ENCODE results near the gene TRPM2. TPM values are rescaled to one million over a fixed set of nuclear protein-coding genes. Genes with fewer than 3 reads are reported as not detected.

TRPM2 gene
- total and polyA plus RNA-seq, 7 experiments from 2014 or later: 1.2 to 29.6 (median 2.0) TPM

DNA sequence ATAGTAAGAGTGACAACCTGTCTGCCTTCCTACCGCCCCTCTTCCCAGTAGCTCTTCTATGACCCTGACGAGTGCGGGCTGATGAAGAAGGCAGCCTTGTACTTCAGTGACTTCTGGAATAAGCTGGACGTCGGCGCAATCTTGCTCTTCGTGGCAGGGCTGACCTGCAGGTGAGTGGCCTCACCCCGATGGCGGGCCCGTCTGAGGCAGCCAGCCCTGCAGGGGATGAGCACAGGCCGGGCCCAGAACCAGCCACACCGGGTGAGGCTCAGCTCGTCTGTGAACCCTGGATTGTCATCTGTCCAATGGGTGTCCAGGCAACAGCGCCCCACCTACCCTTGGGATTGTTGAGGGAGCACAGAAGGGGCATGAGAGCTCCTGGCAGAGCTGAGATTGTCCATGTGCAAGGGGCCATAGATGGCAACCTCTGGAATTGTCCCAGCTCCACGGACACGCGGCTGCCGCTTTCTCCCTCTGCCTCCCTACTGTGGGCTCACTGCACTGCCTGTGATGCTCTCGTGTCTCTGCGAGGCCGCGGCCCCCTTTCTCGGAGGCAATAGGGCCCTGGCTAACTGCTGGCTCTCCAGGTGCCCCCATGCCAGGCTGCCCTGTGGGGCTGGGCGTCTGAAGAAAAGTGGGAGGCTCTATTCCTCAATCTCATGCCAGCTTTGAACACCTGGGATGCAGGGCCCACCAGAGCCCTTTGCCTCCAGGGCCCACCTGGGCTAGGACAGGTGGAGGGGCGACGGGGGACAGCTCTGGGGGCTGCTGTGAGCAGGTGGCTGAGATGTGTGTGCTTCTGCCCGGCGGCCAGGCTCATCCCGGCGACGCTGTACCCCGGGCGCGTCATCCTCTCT is 51.9 kb downstream of the TRPM2 start:
- H3K27me3 Mint-ChIP-seq: no peaks in the 10 kb centered on the region
- H3K4me1 ChIP-seq (ENCODE audit: control insufficient read depth in 2 of 2, insufficient read depth in 2 of 2, low read length in 2 of 2): no peaks in the 10 kb centered on the region
- H3K36me3 ChIP-seq (ENCODE audit: control insufficient read depth in 2 of 3, insufficient read depth in 3 of 3, low read length in 3 of 3): peaks cover 0 to 4% (median 0%) of the 10 kb centered on the region in 3 experiments
- no peak overlapping the region for H3K27ac Mint-ChIP-seq
- peaks cover 0 to 42% (median 5%) of the 10 kb centered on the region in 5 donors for H3K36me3 Mint-ChIP-seq
- H3K4me1 Mint-ChIP-seq: peaks cover 0 to 5% (median 4%) of the 10 kb centered on the region in 7 donors
- CTCF ChIA-PET: no interaction called here
- ATAC-seq (no peak), DNase-seq (no peak)
- POLR2A ChIA-PET: no interaction called here
- intact Hi-C loops (cut with micrococcal nuclease): loop anchor here in 1 of 2 donors (2.0 kb wide), 1 partner anchor 47 kb away; no protein-coding TSS in a partner anchor
- no peak overlapping the region for H3K4me3 ChIP-seq (ENCODE audit: low read length)
- H3K4me3 Mint-ChIP-seq: no peak overlapping the region
- H3K27me3 ChIP-seq (ENCODE audit: control insufficient read depth in 2 of 2, insufficient read depth in 2 of 2, low read length in 2 of 2): no peaks in the 10 kb centered on the region
- H3K27ac ChIP-seq (ENCODE audit: low read depth, low read length): no peak overlapping the region
- H3K9me3 Mint-ChIP-seq: peaks cover 0 to 17% (median 3%) of the 10 kb centered on the region in 11 donors
- no peaks in the 10 kb centered on the region for H3K9me3 ChIP-seq (ENCODE audit: control insufficient read depth in 2 of 3, low read length in 3 of 3)

DNA sequence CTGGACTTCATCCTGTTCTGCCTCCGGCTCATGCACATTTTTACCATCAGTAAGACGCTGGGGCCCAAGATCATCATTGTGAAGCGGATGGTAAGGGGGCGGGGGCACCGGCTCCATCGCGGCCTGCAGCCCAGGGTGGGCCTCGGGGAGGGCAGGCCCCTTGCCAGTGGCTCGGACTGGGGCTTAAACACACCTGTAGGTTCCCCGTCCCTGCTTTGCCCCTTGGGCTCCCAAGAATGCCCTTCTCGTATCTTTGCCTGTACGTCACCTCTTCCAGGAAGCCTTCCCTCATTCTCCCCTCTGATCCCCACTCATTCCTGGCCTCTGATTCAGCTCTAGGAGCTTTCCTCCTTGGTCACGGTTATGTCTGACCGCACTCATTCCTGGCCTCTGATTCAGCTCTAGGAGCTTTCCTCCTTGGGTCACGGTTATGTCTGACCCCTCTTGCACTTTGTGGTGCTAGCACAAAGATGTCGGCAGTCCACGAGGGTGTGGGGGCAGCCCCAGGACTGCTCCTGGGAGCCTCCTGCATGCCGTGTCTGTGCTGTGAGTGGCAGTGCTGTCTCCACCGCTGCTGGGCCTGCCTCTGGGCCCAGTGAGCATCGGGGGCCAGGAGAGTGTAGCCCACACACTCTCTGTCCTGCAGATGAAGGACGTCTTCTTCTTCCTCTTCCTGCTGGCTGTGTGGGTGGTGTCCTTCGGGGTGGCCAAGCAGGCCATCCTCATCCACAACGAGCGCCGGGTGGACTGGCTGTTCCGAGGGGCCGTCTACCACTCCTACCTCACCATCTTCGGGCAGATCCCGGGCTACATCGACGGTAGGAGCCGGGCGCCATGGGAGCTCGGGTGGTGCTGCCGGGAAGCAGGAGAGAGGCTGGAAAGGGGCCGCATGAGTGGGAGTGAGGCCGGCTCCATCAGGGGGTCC is 52.8 kb downstream of the TRPM2 start:
- no peak for DNase-seq
- no peak overlapping the region for H3K4me3 Mint-ChIP-seq

DNA sequence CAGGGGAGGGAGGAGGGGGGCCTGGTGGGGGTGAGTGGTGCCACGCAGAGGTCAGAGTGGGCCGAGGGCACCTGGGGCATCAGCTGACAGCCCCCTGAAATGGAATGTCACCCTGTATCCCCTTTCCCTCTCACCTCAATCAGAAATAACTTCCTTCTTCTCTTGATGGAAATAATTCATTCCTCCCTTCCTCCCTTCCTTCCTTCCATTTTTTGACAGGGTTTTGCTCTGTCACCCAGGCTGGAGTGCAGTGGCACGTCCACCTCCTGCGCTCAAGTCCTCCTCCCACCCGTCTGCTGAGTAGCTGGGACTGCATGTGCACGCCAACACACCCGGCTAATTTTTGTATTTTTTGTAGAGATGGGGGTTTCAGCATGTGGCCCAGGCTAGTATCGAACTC is 53.5 kb downstream of the TRPM2 start:
- Histone ChIP-seq H3K36me3 (ENCODE audit: control insufficient read depth in 2 of 3, insufficient read depth in 3 of 3, low read length in 3 of 3) (peaks cover 0 to 4% (median 0%) of the 10 kb centered on the region in 3 experiments), H3K4me1 (ENCODE audit: control insufficient read depth in 2 of 2, insufficient read depth in 2 of 2, low read length in 2 of 2) (no peaks in the 10 kb centered on the region), H3K27me3 (ENCODE audit: control insufficient read depth in 2 of 2, insufficient read depth in 2 of 2, low read length in 2 of 2) (no peaks in the 10 kb centered on the region), H3K4me3 (ENCODE audit: low read length) (no peak overlapping the region), H3K9me3 (ENCODE audit: control insufficient read depth in 2 of 3, low read length in 3 of 3) (no peaks in the 10 kb centered on the region), H3K27ac (ENCODE audit: low read depth, low read length) (no peak overlapping the region)
- peaks cover 0 to 17% (median 3%) of the 10 kb centered on the region in 11 donors for H3K9me3 Mint-ChIP-seq
- DNase-seq (no peak), ATAC-seq (no peak)
- ChIA-PET POLR2A (interaction anchor here (0.6 kb wide), 1 partner anchor 14 kb away, joined by 3 read pairs; no protein-coding TSS in a partner anchor), CTCF (interaction anchor here (0.6 kb wide), 1 partner anchor 12 kb away, joined by 5 read pairs; no protein-coding TSS in a partner anchor)
- peak overlapping the region; percentile 45 to 95 (median 81) for H3K27ac Mint-ChIP-seq
- H3K36me3 Mint-ChIP-seq: peaks cover 0 to 50% (median 5%) of the 10 kb centered on the region in 5 donors
- intact Hi-C loops (cut with micrococcal nuclease): no loop called here
- no peak overlapping the region for H3K4me3 Mint-ChIP-seq
- peaks cover 0 to 5% (median 4%) of the 10 kb centered on the region in 7 donors for H3K4me1 Mint-ChIP-seq
- H3K27me3 Mint-ChIP-seq: no peaks in the 10 kb centered on the region

More for the DNA sequence above, 52.8 kb downstream of the TRPM2 start:
- peaks cover 0 to 5% (median 4%) of the 10 kb centered on the region in 7 donors for H3K4me1 Mint-ChIP-seq
- peaks cover 0 to 17% (median 3%) of the 10 kb centered on the region in 11 donors for H3K9me3 Mint-ChIP-seq
- no peak overlapping the region for H3K4me3 ChIP-seq (ENCODE audit: low read length)
- no peaks in the 10 kb centered on the region for H3K27me3 ChIP-seq (ENCODE audit: control insufficient read depth in 2 of 2, insufficient read depth in 2 of 2, low read length in 2 of 2)
- no peaks in the 10 kb centered on the region for H3K9me3 ChIP-seq (ENCODE audit: control insufficient read depth in 2 of 3, low read length in 3 of 3)
- H3K27ac Mint-ChIP-seq: peak overlapping the region in 3 of 9 donors; percentile 18 to 63 (median 52)
- ChIA-PET POLR2A (interaction anchor here (0.6 kb wide), 1 partner anchor 13 kb away, joined by 3 read pairs; no protein-coding TSS in a partner anchor), CTCF (no interaction called here)
- H3K27me3 Mint-ChIP-seq: no peaks in the 10 kb centered on the region
- peaks cover 0 to 4% (median 0%) of the 10 kb centered on the region in 3 experiments for H3K36me3 ChIP-seq (ENCODE audit: control insufficient read depth in 2 of 3, insufficient read depth in 3 of 3, low read length in 3 of 3)
- ATAC-seq: no peak
- no peaks in the 10 kb centered on the region for H3K4me1 ChIP-seq (ENCODE audit: control insufficient read depth in 2 of 2, insufficient read depth in 2 of 2, low read length in 2 of 2)
- intact Hi-C loops (cut with micrococcal nuclease): loop anchor here in 1 of 2 donors (2.0 kb wide), 1 partner anchor 47 kb away; no protein-coding TSS in a partner anchor
- peaks cover 0 to 48% (median 5%) of the 10 kb centered on the region in 5 donors for H3K36me3 Mint-ChIP-seq
- H3K27ac ChIP-seq (ENCODE audit: low read depth, low read length): no peak overlapping the region

- Histone ChIP-seq H3K27ac (ENCODE audit: low read depth, low read length) (no peak overlapping the region), H3K27me3 (ENCODE audit: control insufficient read depth in 2 of 2, insufficient read depth in 2 of 2, low read length in 2 of 2) (no peaks in the 10 kb centered on the region), H3K36me3 (ENCODE audit: control insufficient read depth in 2 of 3, insufficient read depth in 3 of 3, low read length in 3 of 3) (peaks cover 0 to 4% (median 0%) of the 10 kb centered on the region in 3 experiments), H3K4me1 (ENCODE audit: control insufficient read depth in 2 of 2, insufficient read depth in 2 of 2, low read length in 2 of 2) (no peaks in the 10 kb centered on the region), H3K4me3 (ENCODE audit: low read length) (no peak overlapping the region), H3K9me3 (ENCODE audit: control insufficient read depth in 2 of 3, low read length in 3 of 3) (no peaks in the 10 kb centered on the region)
- Mint-ChIP-seq H3K4me1 (peaks cover 0 to 5% (median 4%) of the 10 kb centered on the region in 7 donors), H3K27ac (peak overlapping the region in 8 of 9 donors; percentile 42 to 95 (median 84)), H3K36me3 (peaks cover 0 to 54% (median 6%) of the 10 kb centered on the region in 5 donors), H3K27me3 (no peaks in the 10 kb centered on the region), H3K4me3 (no peak overlapping the region), H3K9me3 (peaks cover 0 to 17% (median 3%) of the 10 kb centered on the region in 11 donors)
- ATAC-seq: no peak
- ChIA-PET CTCF (interaction anchor here (0.6 kb wide), 1 partner anchor 13 kb away, joined by 5 read pairs; no protein-coding TSS in a partner anchor), POLR2A (interaction anchor here (0.7 kb wide), 1 partner anchor 347 kb away, joined by 6 read pairs; no protein-coding TSS in a partner anchor)
- DNase-seq: peak in 2 of 9 donors; percentile 24 to 36
- intact Hi-C loops (cut with micrococcal nuclease): no loop called here
Observed at GRCh38 chr21:44407493-44407892, 54.1 kb downstream of the TRPM2 start.

GRCh38 chr21:44408226-44408625 is 54.8 kb downstream of the TRPM2 start:
- no peak for DNase-seq
- no peak overlapping the region for H3K27ac ChIP-seq (ENCODE audit: low read depth, low read length)
- ChIA-PET POLR2A (no interaction called here), CTCF (no interaction called here)
- ATAC-seq: no peak
- H3K9me3 ChIP-seq (ENCODE audit: control insufficient read depth in 2 of 3, low read length in 3 of 3): no peaks in the 10 kb centered on the region
- H3K9me3 Mint-ChIP-seq: peaks cover 0 to 17% (median 4%) of the 10 kb centered on the region in 11 donors
- no peak overlapping the region for H3K4me3 Mint-ChIP-seq
- intact Hi-C loops (cut with micrococcal nuclease): no loop called here
- H3K4me3 ChIP-seq (ENCODE audit: low read length): no peak overlapping the region
- H3K36me3 ChIP-seq (ENCODE audit: control insufficient read depth in 2 of 3, insufficient read depth in 3 of 3, low read length in 3 of 3): peaks cover 0 to 4% (median 0%) of the 10 kb centered on the region in 3 experiments
- no peaks in the 10 kb centered on the region for H3K27me3 ChIP-seq (ENCODE audit: control insufficient read depth in 2 of 2, insufficient read depth in 2 of 2, low read length in 2 of 2)
- no peaks in the 10 kb centered on the region for H3K4me1 ChIP-seq (ENCODE audit: control insufficient read depth in 2 of 2, insufficient read depth in 2 of 2, low read length in 2 of 2)
- peaks cover 0 to 6% (median 4%) of the 10 kb centered on the region in 7 donors for H3K4me1 Mint-ChIP-seq
- H3K27ac Mint-ChIP-seq: peak overlapping the region in 6 of 9 donors; percentile 47 to 80 (median 64)
- peaks cover 0 to 58% (median 8%) of the 10 kb centered on the region in 5 donors for H3K36me3 Mint-ChIP-seq
- H3K27me3 Mint-ChIP-seq: no peaks in the 10 kb centered on the region
